ENCODE data around the gene GPX1. TPM values are rescaled to one million over a fixed set of nuclear protein-coding genes. Genes with fewer than 3 reads are reported as not detected.
"Not testable (repeated sequence)": the region's sequence is repeated elsewhere in the genome, so short reads cannot be mapped to it uniquely, and the experiment has no call there.

GPX1 gene
- total and polyA plus RNA-seq, 10 of the 15 experiments (the other 5 are each of a cell fraction or from before 2014, with no cell fraction given) = 32.0 to 1,121 (median 400) TPM

- Histone ChIP-seq H3K9me3 (replicated peaks; ENCODE audit: control insufficient read depth, insufficient read depth, low read length) (no peaks in the 10 kb centered on the region), H3K27ac (ENCODE audit: control insufficient read depth, insufficient read depth) (no peak overlapping the region), H2AFZ (ENCODE audit: control insufficient read depth, low read depth, low read length) (no peak overlapping the region), H3K4me1 (ENCODE audit: control insufficient read depth, insufficient read depth, low read length) (peaks cover 33% of the 10 kb centered on the region), H3K27me3 (replicated peaks in 1 of 2; ENCODE audit: control insufficient read depth in 2 of 2, insufficient read depth in 2 of 2, low read length in 1 of 2) (no peaks in the 10 kb centered on the region), H4K20me1 (ENCODE audit: control insufficient read depth, insufficient read depth) (no peaks in the 10 kb centered on the region), H3K36me3 (ENCODE audit: control insufficient read depth in 2 of 2, insufficient read depth in 2 of 2, low read length in 1 of 2) (no peaks in the 10 kb centered on the region), H3K9ac (ENCODE audit: control insufficient read depth, insufficient read depth, low read length) (no peak overlapping the region), H3K4me3 (no peak overlapping the region), H3K4me2 (ENCODE audit: control insufficient read depth, insufficient read depth) (no peak overlapping the region), H3K79me2 (ENCODE audit: control insufficient read depth, insufficient read depth, low read length) (no peaks in the 10 kb centered on the region)
- ChIA-PET RAD21 (ENCODE audit: unreplicated experiment) (interaction anchor here (4.3 kb wide), 1 partner anchor 10 kb away, joined by 23 read pairs; the partner anchor contains the start of gene USP4), CTCF (interaction anchor here (1.4 to 1.9 kb wide), 2 partner anchors 9 kb away, joined by 4 to 7 read pairs; partner anchors contain the start of gene USP4), SMC1A (ENCODE audit: uncharacterized antibody, unreplicated experiment) (interaction anchor here (0.7 to 0.8 kb wide), 3 partner anchors 77 to 1357 kb away, joined by 3 to 4 read pairs (median 3); no protein-coding TSS in a partner anchor), POLR2A (interaction anchor here (0.6 to 0.9 kb wide), 2 partner anchors 8 to 11 kb away, joined by 3 to 7 read pairs; no protein-coding TSS in a partner anchor)
- WGBS (ENCODE audit: insufficient coverage, insufficient replicate concordance, low lambda C conversion rate, missing lambda C conversion rate) = 47% methylated on average over 3 of the region's 3 CpGs
- TF ChIP-seq BMI1 (IDR thresholded peaks at IDR 0.05; ENCODE audit: borderline replicate concordance) (no peak), SUZ12 (IDR thresholded peaks at IDR 0.05; ENCODE audit: unreplicated experiment) (no peak)
- FAIRE-seq = no peak
- no TSS peak for BruUV-seq (replicated peaks)
- intact Hi-C loops (cut with micrococcal nuclease; ENCODE audit: unreplicated experiment) = loop anchor here (10.0 kb wide), 1 partner anchor 325 kb away; the partner anchor contains the start of genes IMPDH2 and NDUFAF3
- no peak for ATAC-seq
- in situ Hi-C loops (cut with MboI) = loop anchor here (5.0 kb wide), 1 partner anchor 98 kb away; no protein-coding TSS in a partner anchor
- no peak for DNase-seq (ENCODE audit: low read depth, low spot score)
Observed at GRCh38 chr3:49349348-49350114, 8.6 kb downstream of the GPX1 start.

GRCh38 chr3:49348361-49348760 lies 9.8 kb downstream of the GPX1 start:
- CTCF ChIA-PET = interaction anchor here (1.9 kb wide), 1 partner anchor 8 kb away, joined by 7 read pairs; the partner anchor contains the start of gene USP4
- H4K20me1 ChIP-seq (ENCODE audit: control insufficient read depth, insufficient read depth); FAIRE-seq; H3K36me3 ChIP-seq (ENCODE audit: control insufficient read depth in 2 of 2, insufficient read depth in 2 of 2, low read length in 1 of 2); H3K9ac ChIP-seq (ENCODE audit: control insufficient read depth, insufficient read depth, low read length); H3K27ac ChIP-seq (ENCODE audit: control insufficient read depth, insufficient read depth); H3K27me3 ChIP-seq (replicated peaks in 1 of 2; ENCODE audit: control insufficient read depth in 2 of 2, insufficient read depth in 2 of 2, low read length in 1 of 2); BruUV-seq (replicated peaks); ATAC-seq; H3K4me2 ChIP-seq (ENCODE audit: control insufficient read depth, insufficient read depth); H3K79me2 ChIP-seq (ENCODE audit: control insufficient read depth, insufficient read depth, low read length); H3K4me3 ChIP-seq; POLR2A ChIA-PET; H2AFZ ChIP-seq (ENCODE audit: control insufficient read depth, low read depth, low read length); H3K9me3 ChIP-seq (replicated peaks; ENCODE audit: control insufficient read depth, insufficient read depth, low read length); DNase-seq (ENCODE audit: low read depth, low spot score): not testable (repeated sequence)
- in situ Hi-C loops (cut with MboI) (loop anchor here (5.0 kb wide), 1 partner anchor 99 kb away; no protein-coding TSS in a partner anchor), intact Hi-C loops (cut with micrococcal nuclease; ENCODE audit: unreplicated experiment) (loop anchor here (10.0 kb wide), 1 partner anchor 324 kb away; the partner anchor contains the start of genes IMPDH2 and NDUFAF3)
- 97% methylated on average over 12 of the region's 12 CpGs for WGBS (ENCODE audit: insufficient coverage, insufficient replicate concordance, low lambda C conversion rate, missing lambda C conversion rate)
- H3K4me1 ChIP-seq (ENCODE audit: control insufficient read depth, insufficient read depth, low read length) = peaks cover 43% of the 10 kb centered on the region
- RAD21 ChIA-PET (ENCODE audit: unreplicated experiment) = interaction anchor here (4.3 kb wide), 1 partner anchor 8 kb away, joined by 23 read pairs; the partner anchor contains the start of gene USP4
- SMC1A ChIA-PET (ENCODE audit: uncharacterized antibody, unreplicated experiment) = interaction anchor here (1.0 kb wide), 1 partner anchor 8 kb away, joined by 4 read pairs; the partner anchor contains the start of gene USP4

Measured in GM12878 (cell line).